ENCODE data around the gene HUNK. TPM values are rescaled to one million over a fixed set of nuclear protein-coding genes. Genes with fewer than 3 reads are reported as not detected.

Gene HUNK
- total and polyA plus RNA-seq, 2 of the 8 experiments (the other 6 are each of a cell fraction or from before 2014, with no cell fraction given), result 1.9 to 10.2 TPM

DNA sequence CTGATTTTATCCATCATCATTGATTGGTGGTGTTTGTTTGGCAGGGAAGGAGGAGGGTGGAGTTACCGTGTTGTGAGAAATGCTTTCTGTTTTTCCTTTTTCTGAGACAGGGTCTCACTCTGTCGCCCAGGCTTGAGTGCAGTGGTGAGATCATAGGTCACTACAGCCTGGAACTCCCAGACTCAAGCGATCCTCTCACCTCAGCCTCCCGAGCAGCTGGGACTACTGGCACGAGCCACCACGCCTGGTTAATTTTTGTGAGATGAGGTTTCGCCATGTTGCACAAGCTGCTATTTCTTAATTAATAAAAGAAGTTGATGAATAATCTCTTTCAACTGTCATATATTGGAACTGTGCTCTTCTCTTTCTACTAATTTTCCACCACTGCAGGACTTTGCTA lies 44.3 kb downstream of the HUNK start:
- Histone ChIP-seq H3K4me2 (ENCODE audit: insufficient read depth in 1 of 2, low read depth in 2 of 2, low read length in 2 of 2) (no peak overlapping the region), H2AFZ (ENCODE audit: low read length) (no peak overlapping the region), H3K4ac (replicated peaks; ENCODE audit: insufficient read length, low read depth, low read length) (no peak overlapping the region), H2AK5ac (ENCODE audit: low read depth, low read length) (no peak overlapping the region), H4K5ac (ENCODE audit: insufficient read length, low read depth, low read length) (no peak overlapping the region), H3K9me3 (ENCODE audit: insufficient read depth in 2 of 2, low read depth in 1 of 2, low read length in 1 of 2) (no peaks in the 10 kb centered on the region), H2BK5ac (ENCODE audit: low read depth, low read length) (no peak overlapping the region), H3K79me2 (ENCODE audit: control insufficient read depth in 1 of 2, insufficient read depth in 2 of 2, low read length in 2 of 2) (peaks cover 0 to 5% of the 10 kb centered on the region in 2 experiments; a peak in 1 of 4 replicates), H3K79me1 (ENCODE audit: low read depth, low read length) (no peaks in the 10 kb centered on the region; the same call in 1 of the 2 replicates), H3K14ac (ENCODE audit: insufficient read length) (no peak overlapping the region), H2BK20ac (ENCODE audit: low read length) (no peak overlapping the region), H3K23ac (ENCODE audit: insufficient read length) (no peak overlapping the region), H3K56ac (replicated peaks; ENCODE audit: insufficient read length, low read depth, low read length) (no peak overlapping the region), H3K27me3 (replicated peaks in 1 of 4; ENCODE audit: control insufficient read depth in 3 of 4, extremely low read depth in 1 of 4, insufficient read depth in 3 of 4, low read length in 3 of 4) (no peaks in the 10 kb centered on the region), H3K4me1 (replicated peaks in 1 of 4; ENCODE audit: control insufficient read depth in 3 of 4, insufficient read depth in 4 of 4, low read length in 3 of 4) (peaks cover 0 to 11% (median under 1%) of the 10 kb centered on the region in 4 experiments; a peak in 6 of 7 replicates), H3K4me3 (ENCODE audit: extremely low read depth in 1 of 4, insufficient read depth in 2 of 4, low read depth in 3 of 4, low read length in 4 of 4) (no peak overlapping the region), H3K36me3 (ENCODE audit: control insufficient read depth in 2 of 4, insufficient read depth in 4 of 4, low read length in 3 of 4) (no peaks in the 10 kb centered on the region), H2BK12ac (ENCODE audit: low read depth, low read length) (no peak overlapping the region), H3K27ac (ENCODE audit: low read depth, low read length) (no peak overlapping the region), H4K8ac (ENCODE audit: extremely low read depth, insufficient read depth, low read length) (no peak overlapping the region), H2BK120ac (replicated peaks; ENCODE audit: low read depth, low read length) (no peak overlapping the region), H3K23me2 (ENCODE audit: low read depth, low read length) (no peaks in the 10 kb centered on the region; the same call in 1 of the 2 replicates), H3K18ac (ENCODE audit: extremely low read depth, low read length) (no peak overlapping the region), H4K91ac (replicated peaks; ENCODE audit: insufficient read length, low read length) (no peak overlapping the region), H3K9ac (replicated peaks in 1 of 4; ENCODE audit: extremely low read depth in 1 of 4, low read depth in 3 of 4, low read length in 3 of 4) (no peak overlapping the region), H2BK15ac (ENCODE audit: low read length) (no peak overlapping the region), H4K20me1 (replicated peaks in 1 of 2; ENCODE audit: control insufficient read depth in 1 of 2, insufficient read depth in 2 of 2, low read length in 2 of 2) (no peaks in the 10 kb centered on the region)
- DNase-seq (ENCODE audit: low read depth in 1 of 2, low spot score in 2 of 2), result no peak
- FAIRE-seq, result no peak
- 92% methylated on average over 7 of the region's 7 CpGs; no CpG with 5 or more reads in 1 of the 2 experiments for WGBS, 2 experiments (ENCODE audit: extremely low coverage in 1 of 2, insufficient coverage in 1 of 2, insufficient read length in 1 of 2, insufficient replicate concordance in 2 of 2, low coverage in 1 of 2, low lambda C conversion rate in 2 of 2, missing lambda C conversion rate in 1 of 2)
- ChIA-PET CTCF (ENCODE audit: partially characterized antibody) (interaction anchor here (1.0 to 1.5 kb wide), 4 partner anchors 16 to 29 kb away, joined by 3 to 6 read pairs (median 3); no protein-coding TSS in a partner anchor), POLR2A (ENCODE audit: partially characterized antibody) (no interaction called here)
- TF ChIP-seq TAF7 (optimal IDR thresholded peaks at IDR 0.05; ENCODE audit: borderline replicate concordance, low read depth, low read length), result no peak
- no peak for TF ChIP-seq TEAD4 (IDR thresholded peaks at IDR 0.05; ENCODE audit: low read depth, low read length)
- no peak for TF ChIP-seq EZH2 (IDR thresholded peaks at IDR 0.05; ENCODE audit: low read depth, low read length, severe bottlenecking)
- TF ChIP-seq KDM4A (IDR thresholded peaks at IDR 0.05; ENCODE audit: low read depth, low read length, severe bottlenecking), result no peak
- TF ChIP-seq SIX5 (IDR thresholded peaks at IDR 0.05; ENCODE audit: low read depth, low read length), result no peak
- TF ChIP-seq KDM1A (IDR thresholded peaks at IDR 0.05; ENCODE audit: borderline replicate concordance, low read length), result no peak
- TF ChIP-seq KDM5A (IDR thresholded peaks at IDR 0.05; ENCODE audit: low read length), result no peak
- TF ChIP-seq, protein P1, sequence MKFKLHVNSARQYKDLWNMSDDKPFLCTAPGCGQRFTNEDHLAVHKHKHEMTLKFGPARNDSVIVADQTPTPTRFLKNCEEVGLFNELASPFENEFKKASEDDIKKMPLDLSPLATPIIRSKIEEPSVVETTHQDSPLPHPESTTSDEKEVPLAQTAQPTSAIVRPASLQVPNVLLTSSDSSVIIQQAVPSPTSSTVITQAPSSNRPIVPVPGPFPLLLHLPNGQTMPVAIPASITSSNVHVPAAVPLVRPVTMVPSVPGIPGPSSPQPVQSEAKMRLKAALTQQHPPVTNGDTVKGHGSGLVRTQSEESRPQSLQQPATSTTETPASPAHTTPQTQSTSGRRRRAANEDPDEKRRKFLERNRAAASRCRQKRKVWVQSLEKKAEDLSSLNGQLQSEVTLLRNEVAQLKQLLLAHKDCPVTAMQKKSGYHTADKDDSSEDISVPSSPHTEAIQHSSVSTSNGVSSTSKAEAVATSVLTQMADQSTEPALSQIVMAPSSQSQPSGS (IDR thresholded peaks at IDR 0.05; ENCODE audit: low read length), result no peak
- no peak for TF ChIP-seq GTF2F1 (IDR thresholded peaks at IDR 0.05; ENCODE audit: borderline replicate concordance, low read depth, low read length)
- TF ChIP-seq PHF8 (conservative IDR thresholded peaks at IDR 0.05; ENCODE audit: low read depth, low read length), result no peak
- no peak for TF ChIP-seq CEBPB (IDR thresholded peaks at IDR 0.05; ENCODE audit: low read depth, low read length)
